Left ventricle myocardium inferior (tissue), 1 donor: ENCODE data around the gene SPRR2G. TPM values are rescaled to one million over a fixed set of nuclear protein-coding genes. Genes with fewer than 3 reads are reported as not detected.

Experiments used
- DNase-seq: peaks from one replicate; pipeline ENCODE4 v3.0.0-alpha.2; 2020
- H3K27ac ChIP-seq: fragments of 200-600 bp; replicated peaks from 2 replicates; pipeline ENCODE4 v1.8.0; 2021
- H3K27me3 ChIP-seq: fragments of 200-600 bp; 2 replicates; pipeline ENCODE4 v1.8.0; 2021; ENCODE audit warnings: low read depth
- H3K36me3 ChIP-seq: fragments of 200-600 bp; 2 replicates; pipeline ENCODE4 v1.8.0; 2021
- H3K4me1 ChIP-seq: fragments of 200-600 bp; 2 replicates; pipeline ENCODE4 v1.8.0; 2021
- H3K4me3 ChIP-seq: fragments of 200-600 bp; 2 replicates; pipeline ENCODE4 v1.8.0; 2021; ENCODE audit warnings: mild to moderate bottlenecking, moderate library complexity
- H3K9me3 ChIP-seq: fragments of 200-600 bp; replicated peaks from 2 replicates; pipeline ENCODE4 v1.8.0; 2021
- CTCF ChIP-seq: fragments of 200-600 bp; IDR thresholded peaks from 2 replicates; pipeline ENCODE4 v1.8.0; 2021; ENCODE audit warnings: antibody characterized with exemption, mild to moderate bottlenecking, borderline replicate concordance
- intact Hi-C: fragments of 100-400 bp; cut with micrococcal nuclease; formaldehyde crosslinking; loops from one replicate; pipeline ENCODE4 v1.11.0; 2022
- total RNA-seq: library from RNA; stranded (reverse); fragmentation: NEBNext Ultra II Directional; extraction: Animal tissue kit (Norgen Biotek cat#: 25700); gene quantifications from one replicate; pipeline ENCODE4 v1.2.1, GENCODE V29; 2021
- donor health status: DM: no; HTN: yes; CAD: no; lungs with severe emphysema.

SPRR2G gene
- total RNA-seq, 1 donor from 2014 or later = not detected

DNA sequence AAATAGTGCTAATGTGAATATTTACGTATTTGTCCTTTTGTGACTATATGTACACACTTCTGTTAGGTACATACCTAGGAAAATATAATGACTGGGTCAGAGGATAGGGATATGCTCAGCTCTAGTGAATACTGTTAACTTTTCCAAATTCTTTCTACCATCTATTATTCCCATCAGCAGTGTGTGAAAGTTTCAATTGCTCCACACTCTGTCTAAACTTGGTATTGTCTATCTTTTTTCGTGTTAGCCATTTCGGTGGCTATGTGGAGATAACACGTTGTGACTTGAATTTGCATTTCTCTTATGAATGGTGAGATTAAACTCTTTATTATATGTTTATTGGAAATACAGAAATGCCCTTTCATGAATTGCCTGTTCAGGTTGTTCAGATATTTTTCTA lies 29.9 kb upstream of the SPRR2G start:
- Histone ChIP-seq H3K4me3 (no peak overlapping the region), H3K27ac (no peak overlapping the region), H3K36me3 (no peaks in the 10 kb centered on the region), H3K27me3 (no peaks in the 10 kb centered on the region), H3K4me1 (no peaks in the 10 kb centered on the region), H3K9me3 (peaks cover 35% of the 10 kb centered on the region)
- intact Hi-C loops = no loop called here
- DNase-seq = no peak
- no peak for TF ChIP-seq CTCF

DNA sequence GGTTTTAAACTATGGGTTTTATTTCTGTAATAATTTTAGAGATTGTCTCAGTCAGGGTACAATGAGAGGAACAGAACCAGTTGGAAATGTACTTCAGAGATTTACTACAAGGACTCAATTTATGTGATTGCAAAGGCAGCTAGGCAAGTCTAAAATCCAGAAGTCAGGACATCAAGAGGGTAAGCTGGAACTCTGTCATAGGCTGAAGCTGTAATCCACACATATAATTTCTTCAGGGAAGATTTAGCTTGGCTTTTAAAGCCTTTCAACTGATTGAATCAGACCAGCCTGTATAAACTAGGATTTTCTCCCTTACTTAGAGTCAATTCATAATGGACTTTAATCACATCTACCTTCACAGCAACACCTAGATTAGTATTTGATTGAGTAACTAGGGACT lies 28.2 kb upstream of the SPRR2G start:
- intact Hi-C loops = no loop called here
- TF ChIP-seq CTCF = no peak
- no peaks in the 10 kb centered on the region for H3K4me1 ChIP-seq
- no peak overlapping the region for H3K27ac ChIP-seq
- peaks cover 18% of the 10 kb centered on the region for H3K9me3 ChIP-seq
- no peaks in the 10 kb centered on the region for H3K36me3 ChIP-seq
- H3K4me3 ChIP-seq = no peak overlapping the region
- DNase-seq = no peak
- no peaks in the 10 kb centered on the region for H3K27me3 ChIP-seq

GRCh38 chr1:153174624-153175023 lies 23.9 kb upstream of the SPRR2G start:
- H3K9me3 ChIP-seq = no peaks in the 10 kb centered on the region
- H3K4me3 ChIP-seq = no peak overlapping the region
- H3K27me3 ChIP-seq = no peaks in the 10 kb centered on the region
- H3K36me3 ChIP-seq = no peaks in the 10 kb centered on the region
- intact Hi-C loops = no loop called here
- no peak for TF ChIP-seq CTCF
- H3K4me1 ChIP-seq = no peaks in the 10 kb centered on the region
- H3K27ac ChIP-seq = no peak overlapping the region
- DNase-seq = no peak

DNA sequence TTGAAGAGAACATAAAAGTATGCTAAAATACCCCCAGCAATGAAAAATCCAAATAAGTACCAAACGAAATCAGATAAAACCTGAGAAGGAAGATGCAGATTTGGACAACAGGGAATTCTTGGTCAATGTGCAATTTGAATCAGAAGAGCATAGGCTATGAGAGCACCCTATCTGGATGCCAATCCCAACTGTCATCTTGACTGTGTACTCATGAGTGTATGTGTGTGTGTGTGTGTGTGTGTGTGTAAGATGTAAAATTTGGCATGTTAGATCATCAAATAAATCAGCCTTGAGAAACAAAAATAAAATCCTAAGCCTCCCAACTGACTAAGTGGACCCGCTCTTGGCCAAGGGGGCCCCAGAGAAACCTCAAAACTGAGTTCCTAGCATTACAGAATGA lies 18.0 kb upstream of the SPRR2G start:
- Histone ChIP-seq H3K36me3 (no peaks in the 10 kb centered on the region), H3K27ac (no peak overlapping the region), H3K27me3 (peaks cover 7% of the 10 kb centered on the region), H3K4me3 (no peak overlapping the region), H3K4me1 (no peaks in the 10 kb centered on the region), H3K9me3 (no peaks in the 10 kb centered on the region)
- no peak for TF ChIP-seq CTCF
- intact Hi-C loops = no loop called here
- no peak for DNase-seq

GRCh38 chr1:153155541-153155940 lies 4.9 kb upstream of the SPRR2G start:
- intact Hi-C loops = no loop called here
- Histone ChIP-seq H3K27ac (no peak overlapping the region), H3K4me1 (no peaks in the 10 kb centered on the region), H3K36me3 (no peaks in the 10 kb centered on the region), H3K9me3 (peaks cover 27% of the 10 kb centered on the region), H3K4me3 (no peak overlapping the region), H3K27me3 (no peaks in the 10 kb centered on the region)
- no peak for TF ChIP-seq CTCF
- DNase-seq = no peak

- intact Hi-C loops = no loop called here
- Histone ChIP-seq H3K4me3 (no peak overlapping the region), H3K36me3 (no peaks in the 10 kb centered on the region), H3K4me1 (no peaks in the 10 kb centered on the region), H3K27ac (no peak overlapping the region), H3K9me3 (no peaks in the 10 kb centered on the region), H3K27me3 (no peaks in the 10 kb centered on the region)
- TF ChIP-seq CTCF = no peak
- DNase-seq = no peak
Measured at GRCh38 chr1:153152481-153152880, 1.8 kb upstream of the SPRR2G start.
